Measurements from ENCODE around the gene ARHGEF19. TPM values are rescaled to one million over a fixed set of nuclear protein-coding genes. Genes with fewer than 3 reads are reported as not detected.
A peak's percentile ranks its signal among the peaks of the same experiment; 100 is the strongest.

The ARHGEF19 gene
- total and polyA plus RNA-seq, 11 donors = 0.97 to 3.8 (median 2.3) TPM

DNA sequence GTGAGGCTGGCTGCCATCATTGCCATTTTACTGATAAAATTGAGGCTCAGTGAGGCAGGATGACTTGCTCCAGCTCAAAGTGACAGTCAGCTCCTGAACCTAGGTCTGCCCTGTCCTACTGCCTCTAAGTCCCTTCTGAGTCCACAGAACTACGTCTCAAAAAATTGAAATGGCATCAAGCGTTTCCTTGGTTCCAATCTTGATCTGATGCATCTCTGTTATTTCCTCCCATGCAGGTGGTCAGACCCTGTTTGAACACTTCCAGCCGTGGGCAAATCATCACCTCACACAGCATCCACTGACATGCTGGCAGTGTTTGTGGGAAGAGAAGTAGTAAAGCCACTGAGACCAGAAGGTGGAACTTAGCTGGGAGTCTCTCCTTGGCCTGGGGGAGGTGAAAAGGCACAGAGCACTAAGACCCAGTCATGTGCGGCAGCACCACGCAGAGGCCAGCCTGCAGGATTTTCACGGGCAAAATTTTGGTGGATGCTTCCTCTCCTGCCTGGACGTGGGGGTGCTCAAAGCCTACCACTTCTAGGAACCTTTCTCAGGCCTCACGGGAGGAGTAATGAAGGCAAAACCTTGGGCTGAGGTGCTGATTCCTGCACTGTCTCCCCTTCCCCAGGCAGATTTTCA, 32.3 kb upstream of the ARHGEF19 start:
- H3K4me1 ChIP-seq = peaks cover 12 to 46% (median 33%) of the 10 kb centered on the region in 12 donors

DNA sequence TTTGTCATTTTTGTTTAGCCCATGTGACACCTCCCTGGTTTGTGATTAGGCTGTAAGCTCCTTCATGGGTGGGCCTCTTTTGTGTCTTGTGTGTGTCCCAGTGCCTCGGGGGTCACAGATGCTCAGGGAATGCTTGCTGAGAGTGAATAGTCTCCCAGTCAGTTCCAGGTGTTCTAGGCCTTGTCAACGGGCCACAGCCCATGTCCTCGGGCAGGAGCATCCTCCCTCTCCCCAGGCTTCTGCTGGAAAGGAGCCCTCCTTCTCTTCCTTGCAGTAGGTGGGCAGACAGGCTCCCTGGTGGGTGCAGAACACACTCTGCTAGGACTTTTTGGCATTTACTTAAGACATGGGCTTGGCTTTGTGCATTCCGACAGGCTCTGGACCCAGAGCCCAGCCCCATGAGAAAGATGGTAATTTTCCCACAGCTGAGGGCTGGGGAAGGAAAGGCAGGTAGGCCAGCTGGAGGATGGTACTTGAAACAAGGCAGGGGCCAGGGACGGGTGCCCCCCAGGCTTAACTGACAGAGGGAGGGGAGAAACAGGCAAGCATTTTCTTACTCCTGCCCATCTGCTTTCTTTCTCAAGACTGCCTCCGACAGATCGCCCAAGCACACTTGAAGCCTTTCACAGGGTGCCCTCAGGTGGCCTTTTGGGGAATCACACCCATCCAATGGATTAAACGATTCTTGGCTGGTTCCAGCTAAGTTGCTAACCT, 31.6 kb upstream of the ARHGEF19 start:
- ATAC-seq (peak in 3 of 4 donors; percentile 34 to 43 (median 37)), DNase-seq (peak; percentile 64 to 80 (median 74))
- TF ChIP-seq CTCF (IDR thresholded peaks at IDR 0.05) = peak; percentile 74 to 86 (median 80)
- no peak for TF ChIP-seq POLR2A (IDR thresholded peaks at IDR 0.05)
- H3K27me3 ChIP-seq = no peaks in the 10 kb centered on the region
- intact Hi-C loops (cut with DNase I) = loop anchor here in 9 of 10 donors (2.0 to 10.0 kb wide), 9 partner anchors 37 to 167 kb away; partner anchors contain the start of gene FBXO42 (in 2 of the 9)
- no peaks in the 10 kb centered on the region for H3K9me3 ChIP-seq
- peaks cover 0 to 18% (median 0%) of the 10 kb centered on the region in 9 donors for H3K36me3 ChIP-seq
- 29 to 36% (median 33%) methylated on average over 8 of the region's 8 CpGs for WGBS, 4 donors
- H3K27ac ChIP-seq = peak overlapping the region in 4 of 12 donors; percentile 17 to 48 (median 26)
- peaks cover 5 to 39% (median 26%) of the 10 kb centered on the region in 12 donors for H3K4me1 ChIP-seq
- no peak overlapping the region for H3K4me3 ChIP-seq

More for the DNA sequence above, 32.3 kb upstream of the ARHGEF19 start:
- ATAC-seq (no peak), DNase-seq (no peak)
- 74 to 84% (median 77%) methylated on average over 8 of the region's 8 CpGs for WGBS, 4 donors
- peaks cover 0 to 21% (median 0%) of the 10 kb centered on the region in 9 donors for H3K36me3 ChIP-seq
- TF ChIP-seq POLR2A (IDR thresholded peaks at IDR 0.05) = no peak
- no peak for TF ChIP-seq CTCF (IDR thresholded peaks at IDR 0.05)
- no peaks in the 10 kb centered on the region for H3K27me3 ChIP-seq
- no peak overlapping the region for H3K4me3 ChIP-seq
- H3K9me3 ChIP-seq = no peaks in the 10 kb centered on the region
- H3K27ac ChIP-seq = peak overlapping the region in 3 of 12 donors; percentile 9 to 48 (median 17)
- intact Hi-C loops (cut with DNase I) = loop anchor here (2.0 to 10.0 kb wide), 12 partner anchors 37 to 167 kb away; partner anchors contain the start of gene FBXO42 (in 6 of the 10)

GRCh38 chr1:16243215-16243610, 30.8 kb upstream of the ARHGEF19 start:
- no peak overlapping the region for H3K27ac ChIP-seq
- H3K4me1 ChIP-seq = peaks cover 3 to 30% (median 17%) of the 10 kb centered on the region in 12 donors
- ATAC-seq = no peak
- intact Hi-C loops (cut with DNase I) = loop anchor here in 8 of 10 donors (5.0 to 10.0 kb wide), 6 partner anchors 36 to 166 kb away; partner anchors contain the start of gene FBXO42 (in 2 of the 8)
- H3K27me3 ChIP-seq = no peaks in the 10 kb centered on the region
- 65 to 75% (median 71%) methylated on average over 8 of the region's 8 CpGs for WGBS, 4 donors
- no peaks in the 10 kb centered on the region for H3K9me3 ChIP-seq
- TF ChIP-seq POLR2A (IDR thresholded peaks at IDR 0.05) = no peak
- no peak overlapping the region for H3K4me3 ChIP-seq
- H3K36me3 ChIP-seq = peaks cover 0 to 18% (median 0%) of the 10 kb centered on the region in 9 donors
- no peak for DNase-seq

- ATAC-seq = no peak
- intact Hi-C loops (cut with DNase I) = loop anchor here in 8 of 10 donors (5.0 to 10.0 kb wide), 6 partner anchors 35 to 165 kb away; partner anchors contain the start of gene FBXO42 (in 2 of the 8)
- Histone ChIP-seq H3K4me1 (peaks cover 0 to 27% (median 13%) of the 10 kb centered on the region in 12 donors), H3K27ac (no peak overlapping the region), H3K36me3 (peaks cover 0 to 18% (median 0%) of the 10 kb centered on the region in 9 donors), H3K27me3 (no peaks in the 10 kb centered on the region), H3K9me3 (no peaks in the 10 kb centered on the region), H3K4me3 (no peak overlapping the region)
- WGBS, 4 donors = 80 to 86% (median 84%) methylated on average over 15 to 17 of the region's 17 CpGs
- no peak for TF ChIP-seq POLR2A (IDR thresholded peaks at IDR 0.05)
- no peak for TF ChIP-seq CTCF (IDR thresholded peaks at IDR 0.05)
- DNase-seq = no peak
These were observed 30.2 kb upstream of the ARHGEF19 start for GRCh38 chr1:16242556-16243214.

Data from heart left ventricle (tissue), 16 donors.